Breast epithelium (tissue), 4 donors: ENCODE measurements around the gene NAIF1. TPM values are rescaled to one million over a fixed set of nuclear protein-coding genes. Genes with fewer than 3 reads are reported as not detected.

ENCODE experiments used
- DNase-seq, 2 donors: peaks; one replicate each; pipeline ENCODE4 v3.0.0-alpha.2; 2019; ENCODE audit warnings: low spot score in 2 of 2
- H3K27ac ChIP-seq, 2 donors: fragments of 200-600 bp; sonication (generic) in 1 of 2; one replicate each; pipeline ENCODE4 v1.5.1; 2016 to 2019; ENCODE audit warnings: mild to moderate bottlenecking in 1 of 2
- H3K27me3 ChIP-seq, 2 donors: fragments of 200-600 bp; sonication (generic) in 1 of 2; one replicate each; pipeline versions ENCODE4 v1.5.1 to v1.6.0; 2017 to 2019; ENCODE audit warnings: control low read depth in 1 of 2, mild to moderate bottlenecking in 1 of 2
- H3K36me3 ChIP-seq: fragments of 200-600 bp; one replicate; pipeline ENCODE4 v1.5.1; 2019
- H3K4me1 ChIP-seq, 2 donors: fragments of 200-600 bp; sonication (generic); one replicate each; pipeline ENCODE4 v1.5.1; 2016 to 2019; ENCODE audit warnings: control low read depth in 1 of 2
- H3K4me3 ChIP-seq, 3 donors: fragments of 200-600 bp; sonication (generic); 1 replicate in 2 of 3; 2 replicates in 1 of 3; pipeline ENCODE4 v1.5.1; 2016 to 2019; ENCODE audit warnings: mild to moderate bottlenecking in 3 of 3, moderate library complexity in 2 of 3
- H3K9me3 ChIP-seq, 2 donors: fragments of 200-600 bp; sonication (generic) in 1 of 2; one replicate each; pipeline ENCODE4 v1.5.1; 2016 to 2019; ENCODE audit warnings: control low read depth in 1 of 2
- POLR2A ChIP-seq: fragments of 450-650 bp; IDR thresholded peaks from one replicate; pipeline ENCODE4 v1.6.1; 2016; ENCODE audit warnings: antibody characterized with exemption, mild to moderate bottlenecking, moderate library complexity
- POLR2AphosphoS5 ChIP-seq, 3 donors: sonication (generic); formaldehyde crosslinking; IDR thresholded peaks; one replicate each; pipeline ENCODE4 v1.6.1; 2017; ENCODE audit warnings: antibody characterized with exemption in 3 of 3
- intact Hi-C: fragments of 100-400 bp; cut with DNase I; formaldehyde crosslinking; loops from one replicate; pipeline ENCODE4 v1.15.1; 2023; ENCODE audit warnings: low total_unique reads
- total RNA-seq, 3 donors: library from RNA; depleted of rRNA; stranded (reverse); fragments of >200 nt; gene quantifications; one replicate each; pipeline ENCODE4 v1.1.0, GENCODE V29; 2016
- TF ChIP-seq, protein P1 (sequence below), 3 donors: fragments of 450-650 bp; IDR thresholded peaks; one replicate each; pipeline ENCODE4 v1.5.1; 2016 to 2017; ENCODE audit warnings: antibody characterized with exemption in 3 of 3, mild to moderate bottlenecking in 3 of 3, moderate library complexity in 3 of 3

Gene NAIF1
- total RNA-seq, 3 donors from 2014 or later = 8.8 to 13.1 (median 11.9) TPM

DNA sequence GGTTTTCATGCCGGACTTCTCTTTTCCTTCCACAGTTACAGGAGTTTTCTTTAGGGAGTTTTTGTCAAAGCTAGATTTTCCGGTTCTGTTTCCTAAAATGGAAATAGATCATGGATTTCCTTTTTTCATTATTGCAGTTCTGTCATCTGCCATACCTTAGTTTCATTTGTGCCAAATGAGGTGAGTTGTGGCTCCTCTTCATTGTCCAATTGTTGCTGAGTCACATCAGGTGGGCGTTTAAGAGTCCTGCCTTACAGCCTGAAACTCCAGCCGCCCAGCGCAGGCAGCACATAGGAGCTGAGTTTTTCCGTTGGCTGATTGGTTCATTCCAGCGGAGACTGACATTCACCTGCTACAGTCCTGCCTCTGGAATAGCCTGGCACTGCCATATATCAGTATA lies 15.0 kb upstream of the NAIF1 start:
- H3K4me3 ChIP-seq = no peak overlapping the region
- H3K27ac ChIP-seq = peak overlapping the region; percentile 83 to 85
- H3K27me3 ChIP-seq = no peaks in the 10 kb centered on the region
- DNase-seq = peak in 1 of 2 donors; percentile 71
- intact Hi-C loops = loop anchor here (10.0 kb wide), 1 partner anchor 107 kb away; no protein-coding TSS in a partner anchor
- no peaks in the 10 kb centered on the region for H3K36me3 ChIP-seq
- TF ChIP-seq POLR2AphosphoS5 (IDR thresholded peaks at IDR 0.05) = peak in 2 of 3 donors; percentile 23 to 35
- TF ChIP-seq POLR2A = no peak
- TF ChIP-seq, protein P1, sequence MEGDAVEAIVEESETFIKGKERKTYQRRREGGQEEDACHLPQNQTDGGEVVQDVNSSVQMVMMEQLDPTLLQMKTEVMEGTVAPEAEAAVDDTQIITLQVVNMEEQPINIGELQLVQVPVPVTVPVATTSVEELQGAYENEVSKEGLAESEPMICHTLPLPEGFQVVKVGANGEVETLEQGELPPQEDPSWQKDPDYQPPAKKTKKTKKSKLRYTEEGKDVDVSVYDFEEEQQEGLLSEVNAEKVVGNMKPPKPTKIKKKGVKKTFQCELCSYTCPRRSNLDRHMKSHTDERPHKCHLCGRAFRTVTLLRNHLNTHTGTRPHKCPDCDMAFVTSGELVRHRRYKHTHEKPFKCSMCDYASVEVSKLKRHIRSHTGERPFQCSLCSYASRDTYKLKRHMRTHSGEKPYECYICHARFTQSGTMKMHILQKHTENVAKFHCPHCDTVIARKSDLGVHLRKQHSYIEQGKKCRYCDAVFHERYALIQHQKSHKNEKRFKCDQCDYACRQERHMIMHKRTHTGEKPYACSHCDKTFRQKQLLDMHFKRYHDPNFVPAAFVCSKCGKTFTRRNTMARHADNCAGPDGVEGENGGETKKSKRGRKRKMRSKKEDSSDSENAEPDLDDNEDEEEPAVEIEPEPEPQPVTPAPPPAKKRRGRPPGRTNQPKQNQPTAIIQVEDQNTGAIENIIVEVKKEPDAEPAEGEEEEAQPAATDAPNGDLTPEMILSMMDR (IDR thresholded peaks at IDR 0.05) = no peak
- peaks cover 5 to 10% of the 10 kb centered on the region in 2 donors for H3K4me1 ChIP-seq
- no peaks in the 10 kb centered on the region for H3K9me3 ChIP-seq

GRCh38 chr9:128081056-128081455 lies 13.9 kb upstream of the NAIF1 start:
- H3K9me3 ChIP-seq = no peaks in the 10 kb centered on the region
- H3K27ac ChIP-seq = peak overlapping the region; percentile 83 to 85
- TF ChIP-seq, protein P1 (IDR thresholded peaks at IDR 0.05) = no peak
- TF ChIP-seq POLR2A = no peak
- peak in 2 of 3 donors; percentile 51 to 68 for TF ChIP-seq POLR2AphosphoS5 (IDR thresholded peaks at IDR 0.05)
- no peaks in the 10 kb centered on the region for H3K27me3 ChIP-seq
- H3K36me3 ChIP-seq = no peaks in the 10 kb centered on the region
- no peak overlapping the region for H3K4me3 ChIP-seq
- intact Hi-C loops = loop anchor here (10.0 kb wide), 1 partner anchor 106 kb away; no protein-coding TSS in a partner anchor
- DNase-seq = no peak
- peaks cover 5 to 10% of the 10 kb centered on the region in 2 donors for H3K4me1 ChIP-seq

- Histone ChIP-seq H3K27ac (peak overlapping the region; percentile 83 to 85), H3K36me3 (no peaks in the 10 kb centered on the region), H3K4me1 (peaks cover 5 to 10% of the 10 kb centered on the region in 2 donors), H3K9me3 (no peaks in the 10 kb centered on the region), H3K27me3 (no peaks in the 10 kb centered on the region), H3K4me3 (no peak overlapping the region)
- DNase-seq = no peak
- intact Hi-C loops = loop anchor here (10.0 kb wide), 1 partner anchor 105 kb away; no protein-coding TSS in a partner anchor
- TF ChIP-seq, protein P1 (IDR thresholded peaks at IDR 0.05) = no peak
- TF ChIP-seq POLR2AphosphoS5 (IDR thresholded peaks at IDR 0.05) = no peak
- no peak for TF ChIP-seq POLR2A
These were observed 13.1 kb upstream of the NAIF1 start for GRCh38 chr9:128080206-128080605.

DNA sequence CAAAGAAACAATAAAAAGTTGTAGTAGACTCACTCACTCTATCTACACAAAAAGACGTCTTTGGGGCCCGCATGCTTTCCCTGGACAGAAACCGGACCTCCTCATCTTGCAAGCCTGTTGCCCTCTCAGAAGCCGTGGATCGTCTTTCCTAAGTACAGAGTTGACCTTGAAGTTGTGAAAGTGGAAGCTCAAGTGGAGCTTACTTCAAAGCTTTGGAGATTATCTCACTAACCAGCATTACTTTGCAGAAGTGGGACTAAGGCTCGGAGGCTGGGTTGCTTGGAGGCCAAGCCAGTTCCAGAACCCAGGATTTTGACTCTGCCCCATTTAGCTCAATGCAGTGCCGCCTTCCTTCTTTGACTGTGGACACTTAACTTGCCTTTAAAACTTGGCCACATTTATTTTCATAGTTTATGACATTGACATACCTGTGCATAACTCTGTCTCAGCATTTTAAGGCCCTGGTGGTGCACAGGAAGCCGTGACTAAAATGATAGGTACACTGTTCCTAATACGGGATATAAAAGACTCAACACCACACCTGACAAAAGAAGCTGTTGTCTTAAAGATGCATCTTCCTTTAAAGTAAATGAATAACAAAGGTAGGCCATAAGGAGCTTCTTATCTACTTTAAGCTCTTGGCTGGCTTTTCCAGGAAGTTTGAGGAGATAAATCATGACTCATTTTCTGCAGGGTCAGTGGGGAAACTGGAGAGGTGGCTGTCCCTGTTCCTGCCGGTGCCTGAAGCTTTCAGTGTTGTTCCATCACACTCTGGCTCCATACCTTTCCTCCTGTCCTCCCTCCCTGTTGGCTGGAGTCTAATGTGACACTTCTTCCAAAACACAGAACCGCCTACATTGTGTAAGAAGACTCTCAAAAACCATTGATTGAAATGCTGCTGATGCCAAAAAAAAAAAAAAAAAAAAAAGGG lies 11.6 kb upstream of the NAIF1 start:
- no peak for DNase-seq
- Histone ChIP-seq H3K4me1 (peaks cover 5 to 15% of the 10 kb centered on the region in 2 donors), H3K27me3 (no peaks in the 10 kb centered on the region), H3K9me3 (no peaks in the 10 kb centered on the region), H3K27ac (peak overlapping the region; percentile 74 to 75), H3K4me3 (no peak overlapping the region), H3K36me3 (no peaks in the 10 kb centered on the region)
- TF ChIP-seq, protein P1 (IDR thresholded peaks at IDR 0.05) = no peak
- TF ChIP-seq POLR2AphosphoS5 (IDR thresholded peaks at IDR 0.05) (no peak), POLR2A (no peak)
- intact Hi-C loops = no loop called here
